Testis (tissue), 3 donors: ENCODE measurements around the gene ATL3. TPM values are rescaled to one million over a fixed set of nuclear protein-coding genes. Genes with fewer than 3 reads are reported as not detected.

Experiments used
- DNase-seq: peaks from one replicate; pipeline ENCODE4 v3.0.0-alpha.2; 2019
- H3K27ac ChIP-seq, 2 donors: fragments of 200-600 bp; sonication (generic); one replicate each; pipeline ENCODE4 v1.5.1; 2019
- H3K27me3 ChIP-seq: fragments of 200-600 bp; sonication (generic); one replicate; pipeline ENCODE4 v1.5.1; 2019
- H3K36me3 ChIP-seq: fragments of 200-600 bp; sonication (generic); one replicate; pipeline ENCODE4 v1.5.1; 2017; ENCODE audit warnings: low read depth; ENCODE audit errors: missing control alignments
- H3K4me1 ChIP-seq: fragments of 200-600 bp; sonication (generic); one replicate; pipeline ENCODE4 v1.5.1; 2019
- H3K4me3 ChIP-seq, 2 donors: fragments of 200-600 bp; sonication (generic); one replicate each; pipeline ENCODE4 v1.5.1; 2017 to 2019
- H3K9me3 ChIP-seq: fragments of 200-600 bp; sonication (generic); one replicate; pipeline ENCODE4 v1.5.1; 2017
- CTCF ChIP-seq, 3 experiments: fragments of 450-650 bp in 2 of 3; fragments of 200-600 bp in 1 of 3; sonication (generic) in 1 of 3; IDR thresholded peaks; one replicate each; pipeline ENCODE4 v1.5.1; 2016 to 2019; ENCODE audit warnings: antibody characterized with exemption in 3 of 3, mild to moderate bottlenecking in 2 of 3, moderate library complexity in 1 of 3
- POLR2A ChIP-seq: fragments of 450-650 bp; IDR thresholded peaks from one replicate; pipeline ENCODE4 v1.6.1; 2017; ENCODE audit warnings: antibody characterized with exemption, mild to moderate bottlenecking, moderate library complexity
- WGBS, 2 donors: methylation state at CpG; one replicate each; pipeline ENCODE4 v1.1.5; 2018; 5-methylcytosine and 5-hydroxymethylcytosine counted together
- intact Hi-C: fragments of 100-400 bp; cut with DNase I; formaldehyde crosslinking; loops from one replicate; pipeline ENCODE4 v1.15.1; 2023; ENCODE audit warnings: low total_unique reads
- polyA plus RNA-seq: library from polyadenylated mRNA; stranded (reverse); fragments of 350-450 nt; fragmentation: Illumina TruSeq; extraction: RNeasy Lipid Tissue Mini Kit (QIAGEN cat#74804); gene quantifications from one replicate; pipeline ENCODE4 v1.2.3, GENCODE V29; 2014; ENCODE audit warnings: low read depth, low replicate concordance; ENCODE audit not compliant: insufficient read depth
- total RNA-seq, 2 donors: library from RNA; depleted of rRNA; stranded (reverse); fragments of >200 nt; gene quantifications; one replicate each; pipeline ENCODE4 v1.2.3, GENCODE V29; 2016

ATL3 gene
- total and polyA plus RNA-seq, 3 donors from 2014 or later, result 51.1 to 66.4 (median 63.9) TPM

- DNase-seq, result no peak
- no peaks in the 10 kb centered on the region for H3K27me3 ChIP-seq
- intact Hi-C loops, result no loop called here
- no peak overlapping the region for H3K27ac ChIP-seq
- no peaks in the 10 kb centered on the region for H3K9me3 ChIP-seq
- H3K36me3 ChIP-seq, result no peaks in the 10 kb centered on the region
- no peak overlapping the region for H3K4me3 ChIP-seq
- H3K4me1 ChIP-seq, result no peaks in the 10 kb centered on the region
- TF ChIP-seq CTCF (IDR thresholded peaks at IDR 0.05) (no peak), POLR2A (no peak)
- 97 to 100% methylated on average over 1 of the region's 1 CpG for WGBS, 2 donors
These were observed 37.6 kb upstream of the ATL3 start for GRCh38 chr11:63708764-63709163.

- Histone ChIP-seq H3K27me3 (no peaks in the 10 kb centered on the region), H3K36me3 (no peaks in the 10 kb centered on the region), H3K4me1 (no peaks in the 10 kb centered on the region), H3K4me3 (no peak overlapping the region), H3K27ac (no peak overlapping the region), H3K9me3 (no peaks in the 10 kb centered on the region)
- DNase-seq, result no peak
- 71 to 74% methylated on average over 2 of the region's 2 CpGs for WGBS, 2 donors
- intact Hi-C loops, result no loop called here
- TF ChIP-seq CTCF (IDR thresholded peaks at IDR 0.05) (no peak), POLR2A (no peak)
These were observed 34.4 kb upstream of the ATL3 start for GRCh38 chr11:63705526-63705925.

- Histone ChIP-seq H3K27ac (no peak overlapping the region), H3K9me3 (no peaks in the 10 kb centered on the region), H3K4me3 (no peak overlapping the region), H3K36me3 (no peaks in the 10 kb centered on the region), H3K27me3 (no peaks in the 10 kb centered on the region), H3K4me1 (peaks cover 10% of the 10 kb centered on the region)
- DNase-seq, result no peak
- intact Hi-C loops, result no loop called here
- 92 to 96% methylated on average over 1 of the region's 1 CpG for WGBS, 2 donors
- TF ChIP-seq POLR2A, result no peak
- TF ChIP-seq CTCF (IDR thresholded peaks at IDR 0.05), result no peak
These were observed 28.7 kb upstream of the ATL3 start for GRCh38 chr11:63699896-63700295.

- Histone ChIP-seq H3K4me1 (peaks cover 10% of the 10 kb centered on the region), H3K36me3 (no peaks in the 10 kb centered on the region), H3K4me3 (no peak overlapping the region), H3K27me3 (no peaks in the 10 kb centered on the region), H3K27ac (no peak overlapping the region), H3K9me3 (no peaks in the 10 kb centered on the region)
- no peak for DNase-seq
- 63 to 78% methylated on average over 11 of the region's 11 CpGs for WGBS, 2 donors
- intact Hi-C loops, result no loop called here
- TF ChIP-seq CTCF (IDR thresholded peaks at IDR 0.05) (no peak), POLR2A (no peak)
These were observed 28.0 kb upstream of the ATL3 start for GRCh38 chr11:63698976-63699733.

- H3K27ac ChIP-seq, result no peak overlapping the region
- no peaks in the 10 kb centered on the region for H3K27me3 ChIP-seq
- 83 to 87% methylated on average over 7 of the region's 7 CpGs for WGBS, 2 donors
- no peak overlapping the region for H3K4me3 ChIP-seq
- H3K36me3 ChIP-seq, result no peaks in the 10 kb centered on the region
- no peak for DNase-seq
- TF ChIP-seq POLR2A (no peak), CTCF (IDR thresholded peaks at IDR 0.05) (no peak)
- intact Hi-C loops, result no loop called here
- peaks cover 7% of the 10 kb centered on the region for H3K4me1 ChIP-seq
- H3K9me3 ChIP-seq, result no peaks in the 10 kb centered on the region
These were observed 23.4 kb upstream of the ATL3 start for GRCh38 chr11:63694596-63694995.
